Endothelial cell (in vitro differentiated cells): ENCODE data around the gene C1R. TPM values are rescaled to one million over a fixed set of nuclear protein-coding genes. Genes with fewer than 3 reads are reported as not detected.

ENCODE experiments used
- DNase-seq: peaks from one replicate; pipeline ENCODE4 v3.0.0; 2021; ENCODE audit warnings: low spot score
- H3K27ac Mint-ChIP-seq: one replicate; pipeline ENCODE4 v1.8.0; 2021; ENCODE audit warnings: mixed read lengths, inconsistent platforms; ENCODE audit not compliant: unreplicated experiment
- H3K27me3 Mint-ChIP-seq: one replicate; pipeline ENCODE4 v1.8.0; 2021; ENCODE audit warnings: mild to moderate bottlenecking, moderate library complexity, mixed read lengths, inconsistent platforms; ENCODE audit not compliant: unreplicated experiment
- H3K36me3 Mint-ChIP-seq: one replicate; pipeline ENCODE4 v1.8.0; 2021; ENCODE audit warnings: mild to moderate bottlenecking, low read depth, mixed read lengths, inconsistent platforms; ENCODE audit not compliant: unreplicated experiment
- H3K4me1 Mint-ChIP-seq: one replicate; pipeline ENCODE4 v1.8.0; 2021; ENCODE audit warnings: mild to moderate bottlenecking, mixed read lengths, inconsistent platforms; ENCODE audit not compliant: unreplicated experiment
- H3K4me3 Mint-ChIP-seq: one replicate; pipeline ENCODE4 v1.8.0; 2021; ENCODE audit warnings: mild to moderate bottlenecking, mixed read lengths, inconsistent platforms; ENCODE audit not compliant: unreplicated experiment
- H3K9me3 Mint-ChIP-seq: one replicate; pipeline ENCODE4 v1.8.0; 2021; ENCODE audit warnings: mixed read lengths, inconsistent platforms; ENCODE audit not compliant: unreplicated experiment
- CTCF ChIP-seq: fragments of 200-600 bp; sonication (generic); IDR thresholded peaks from one replicate; pipeline ENCODE4 v1.5.0; 2021; ENCODE audit warnings: antibody characterized with exemption; ENCODE audit not compliant: unreplicated experiment
- total RNA-seq: library from RNA; stranded (reverse); fragmentation: NEBNext Ultra II Directional; extraction: Animal tissue kit (Norgen Biotek cat#: 25700); gene quantifications from one replicate; pipeline ENCODE4 v1.2.1, GENCODE V29; 2021; ENCODE audit not compliant: unreplicated experiment

C1R gene
- total RNA-seq, 1 donor from 2014 or later: 1.4 TPM

- no peak overlapping the region for H3K27ac Mint-ChIP-seq
- no peaks in the 10 kb centered on the region for H3K36me3 Mint-ChIP-seq
- no peaks in the 10 kb centered on the region for H3K9me3 Mint-ChIP-seq
- no peak for TF ChIP-seq CTCF
- H3K4me1 Mint-ChIP-seq: peaks cover 36% of the 10 kb centered on the region
- no peak overlapping the region for H3K4me3 Mint-ChIP-seq
- H3K27me3 Mint-ChIP-seq: peaks cover 6% of the 10 kb centered on the region
- DNase-seq: no peak
These were observed 15.8 kb downstream of the C1R start for GRCh38 chr12:7076493-7076892.

GRCh38 chr12:7075939-7076338, 16.3 kb downstream of the C1R start:
- H3K4me1 Mint-ChIP-seq: peaks cover 36% of the 10 kb centered on the region
- peaks cover 6% of the 10 kb centered on the region for H3K27me3 Mint-ChIP-seq
- H3K4me3 Mint-ChIP-seq: no peak overlapping the region
- no peak for TF ChIP-seq CTCF
- H3K27ac Mint-ChIP-seq: peak overlapping the region; percentile 2
- H3K9me3 Mint-ChIP-seq: no peaks in the 10 kb centered on the region
- no peak for DNase-seq
- H3K36me3 Mint-ChIP-seq: no peaks in the 10 kb centered on the region

- peaks cover 6% of the 10 kb centered on the region for H3K27me3 Mint-ChIP-seq
- no peaks in the 10 kb centered on the region for H3K9me3 Mint-ChIP-seq
- peak overlapping the region; percentile 78 for H3K27ac Mint-ChIP-seq
- peaks cover 36% of the 10 kb centered on the region for H3K4me1 Mint-ChIP-seq
- no peak for DNase-seq
- no peak overlapping the region for H3K4me3 Mint-ChIP-seq
- no peaks in the 10 kb centered on the region for H3K36me3 Mint-ChIP-seq
- no peak for TF ChIP-seq CTCF
These were observed 16.7 kb downstream of the C1R start for GRCh38 chr12:7075518-7075917.

GRCh38 chr12:7073946-7074345, 18.3 kb downstream of the C1R start:
- no peak for TF ChIP-seq CTCF
- Mint-ChIP-seq H3K9me3 (no peaks in the 10 kb centered on the region), H3K4me1 (peaks cover 36% of the 10 kb centered on the region), H3K27ac (peak overlapping the region; percentile 90), H3K27me3 (peaks cover 6% of the 10 kb centered on the region), H3K36me3 (no peaks in the 10 kb centered on the region), H3K4me3 (no peak overlapping the region)
- DNase-seq: no peak

GRCh38 chr12:7072554-7072953, 19.7 kb downstream of the C1R start:
- TF ChIP-seq CTCF: no peak
- no peaks in the 10 kb centered on the region for H3K36me3 Mint-ChIP-seq
- H3K9me3 Mint-ChIP-seq: no peaks in the 10 kb centered on the region
- no peak overlapping the region for H3K4me3 Mint-ChIP-seq
- H3K27ac Mint-ChIP-seq: no peak overlapping the region
- peaks cover 36% of the 10 kb centered on the region for H3K4me1 Mint-ChIP-seq
- H3K27me3 Mint-ChIP-seq: peaks cover 9% of the 10 kb centered on the region
- DNase-seq: no peak
